Neuronal stem cell (in vitro differentiated cells): ENCODE results near the gene REXO1.
"Not testable (repeated sequence)": the region's sequence is repeated elsewhere in the genome, so short reads cannot be mapped to it uniquely, and the experiment has no call there.

Experiments used
- DNase-seq: peaks from one replicate; pipeline ENCODE4 v3.0.0-alpha.2; 2013; ENCODE audit warnings: low spot score
- H2AFZ ChIP-seq: one replicate; pipeline ENCODE4 v1.6.1; 2013; ENCODE audit warnings: mild to moderate bottlenecking, low read length, inconsistent platforms
- H2AK5ac ChIP-seq: 2 replicates; pipeline ENCODE4 v1.6.1; 2013; ENCODE audit warnings: low read depth, mild to moderate bottlenecking, inconsistent platforms, low read length, moderate library complexity, mixed read lengths
- H2BK120ac ChIP-seq: 2 replicates; pipeline ENCODE4 v1.6.1; 2013; ENCODE audit warnings: low read depth, mild to moderate bottlenecking, inconsistent platforms, low read length, moderate library complexity, mixed read lengths
- H2BK12ac ChIP-seq: one replicate; pipeline ENCODE4 v1.6.1; 2013; ENCODE audit warnings: low read length, inconsistent platforms
- H2BK15ac ChIP-seq: 2 replicates; pipeline ENCODE4 v1.6.1; 2013; ENCODE audit warnings: mild to moderate bottlenecking, low read length, inconsistent platforms, mixed read lengths
- H2BK5ac ChIP-seq: one replicate; pipeline ENCODE4 v1.6.1; 2013; ENCODE audit warnings: inconsistent platforms, mild to moderate bottlenecking, low read length, moderate library complexity
- H3K14ac ChIP-seq: one replicate; pipeline ENCODE4 v1.6.1; 2013; ENCODE audit warnings: low read length, inconsistent platforms
- H3K18ac ChIP-seq: 2 replicates; pipeline ENCODE4 v1.6.1; 2013; ENCODE audit warnings: low read length, inconsistent platforms
- H3K23ac ChIP-seq: 2 replicates; pipeline ENCODE4 v1.6.1; 2013; ENCODE audit warnings: low read depth, mild to moderate bottlenecking, mixed read lengths, low read length, inconsistent platforms; ENCODE audit not compliant: poor library complexity
- H3K27ac ChIP-seq: replicated peaks from 3 replicates; pipeline ENCODE4 v1.5.1; 2013; ENCODE audit warnings: low read length, inconsistent platforms
- H3K27me3 ChIP-seq, 3 experiments: 2 replicates each; pipeline ENCODE4 v1.6.1; 2013; ENCODE audit warnings: low read length in 3 of 3, mild to moderate bottlenecking in 2 of 3, inconsistent platforms in 1 of 3, low read depth in 1 of 3, mixed read lengths in 1 of 3, moderate library complexity in 1 of 3; ENCODE audit not compliant: control insufficient read depth in 3 of 3, insufficient read depth in 3 of 3
- H3K36me3 ChIP-seq, 2 donors: replicated peaks in 1 of 2; 2 replicates each; pipeline ENCODE4 v1.6.1; 2013; ENCODE audit warnings: low read length in 2 of 2; ENCODE audit not compliant: control insufficient read depth in 2 of 2, insufficient read depth in 2 of 2
- H3K4ac ChIP-seq: 2 replicates; pipeline ENCODE4 v1.6.1; 2013; ENCODE audit warnings: inconsistent platforms, mild to moderate bottlenecking, low read length, moderate library complexity
- H3K4me1 ChIP-seq, 2 donors: 1 replicate in 1 of 2; 2 replicates in 1 of 2; pipeline ENCODE4 v1.6.1; 2013; ENCODE audit warnings: low read length in 2 of 2, low read depth in 1 of 2; ENCODE audit not compliant: control insufficient read depth in 2 of 2, insufficient read depth in 1 of 2
- H3K4me2 ChIP-seq: one replicate; pipeline ENCODE4 v1.6.1; 2013; ENCODE audit warnings: mild to moderate bottlenecking, low read length, inconsistent platforms; ENCODE audit not compliant: insufficient read depth, poor library complexity, severe bottlenecking
- H3K4me3 ChIP-seq, 2 donors: 2 replicates each; pipeline ENCODE4 v1.5.1; 2013; ENCODE audit warnings: low read length in 2 of 2, mild to moderate bottlenecking in 2 of 2, inconsistent platforms in 1 of 2, moderate library complexity in 1 of 2
- H3K79me1 ChIP-seq: one replicate; pipeline ENCODE4 v1.6.1; 2013; ENCODE audit warnings: low read depth, mild to moderate bottlenecking, inconsistent platforms, low read length, moderate library complexity
- H3K9ac ChIP-seq: one replicate; pipeline ENCODE4 v1.6.1; 2013; ENCODE audit warnings: mild to moderate bottlenecking, low read depth, low read length, inconsistent platforms; ENCODE audit not compliant: poor library complexity
- H3K9me3 ChIP-seq, 2 donors: replicated peaks in 1 of 2; 2 replicates each; pipeline versions ENCODE3 to v1.6.1; 2013; ENCODE audit warnings: low read length in 2 of 2, mild to moderate bottlenecking in 2 of 2, inconsistent platforms in 1 of 2, low read depth in 1 of 2, mixed read lengths in 1 of 2, moderate library complexity in 1 of 2; ENCODE audit not compliant: control insufficient read depth in 2 of 2, insufficient read depth in 1 of 2
- H4K8ac ChIP-seq: one replicate; pipeline ENCODE4 v1.6.1; 2013; ENCODE audit warnings: low read depth, mild to moderate bottlenecking, inconsistent platforms, low read length, moderate library complexity
- H4K91ac ChIP-seq: one replicate; pipeline ENCODE4 v1.6.1; 2013; ENCODE audit warnings: low read length, low read depth, mild to moderate bottlenecking, inconsistent platforms; ENCODE audit not compliant: poor library complexity
- WGBS, 2 donors: extraction: QIAGEN DNeasy Blood & Tissue Kit; methylation state at CpG; one replicate each; pipeline ENCODE4 v1.1.7; 2013; ENCODE audit warnings: missing lambda C conversion rate in 2 of 2, mixed read lengths in 1 of 2; ENCODE audit not compliant: insufficient read length in 2 of 2, insufficient replicate concordance in 1 of 2; ENCODE audit errors: extremely low coverage in 2 of 2; 5-methylcytosine and 5-hydroxymethylcytosine counted together

Gene REXO1

DNA sequence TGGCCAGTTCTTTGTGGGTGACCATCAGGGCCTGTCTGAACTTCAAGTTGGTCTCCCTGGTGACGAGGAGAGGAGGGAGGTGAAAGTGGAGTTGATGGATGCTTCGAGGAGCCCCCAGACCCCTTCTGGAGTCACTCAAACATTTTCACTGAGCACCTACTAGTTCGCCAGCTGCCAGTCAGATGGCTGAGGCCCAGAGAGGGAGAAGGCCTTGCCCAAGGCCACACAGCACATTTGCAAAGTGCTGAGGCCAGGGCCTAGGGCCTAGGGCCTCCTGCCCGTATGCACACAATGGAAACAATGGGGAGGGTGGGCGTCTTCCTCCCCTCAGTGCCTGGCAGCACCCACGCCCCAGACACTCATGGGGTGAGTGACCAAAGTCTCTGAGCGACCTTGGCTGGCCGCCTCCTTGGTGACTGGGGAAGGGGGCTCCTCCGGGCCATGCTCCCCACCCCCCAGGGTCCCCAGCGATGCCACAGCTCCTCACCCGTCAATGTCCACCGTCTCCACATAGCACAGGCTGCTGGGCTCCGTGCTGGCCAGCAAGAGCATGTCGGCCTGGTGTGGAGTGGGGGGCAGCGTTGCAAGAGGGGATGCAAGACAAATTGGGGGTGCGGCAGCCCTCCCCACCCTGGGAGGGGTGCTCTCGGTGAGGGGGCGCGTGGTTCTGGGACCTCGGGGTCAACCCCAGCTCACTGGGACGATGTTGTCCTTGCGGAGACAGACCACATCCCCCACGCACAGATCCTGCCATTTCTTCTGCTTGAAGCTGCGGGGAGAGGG, 42.7 kb downstream of the REXO1 start:
- H3K4ac ChIP-seq: no peak overlapping the region
- peak overlapping the region; percentile 4 for H3K14ac ChIP-seq
- WGBS, 2 donors: no CpG with 5 or more reads among the region's 24 CpGs
- no peaks in the 10 kb centered on the region for H3K36me3 ChIP-seq
- peaks cover 2% of the 10 kb centered on the region for H3K79me1 ChIP-seq
- no peak overlapping the region for H4K91ac ChIP-seq
- peaks cover 0 to 3% of the 10 kb centered on the region in 2 donors for H3K4me1 ChIP-seq
- no peak overlapping the region for H3K4me2 ChIP-seq
- peak overlapping the region; percentile 50 for H3K9ac ChIP-seq
- H2BK120ac ChIP-seq: no peak overlapping the region
- H2BK15ac ChIP-seq: peak overlapping the region; percentile 92
- no peak for DNase-seq
- peaks cover 0 to 1% (median 0%) of the 10 kb centered on the region in 3 experiments for H3K27me3 ChIP-seq
- no peak overlapping the region for H3K27ac ChIP-seq
- H3K23ac ChIP-seq: peak overlapping the region; percentile 73
- no peak overlapping the region for H2BK12ac ChIP-seq
- H3K9me3 ChIP-seq: no peaks in the 10 kb centered on the region
- no peak overlapping the region for H4K8ac ChIP-seq
- H2AK5ac ChIP-seq: peak overlapping the region; percentile 84
- no peak overlapping the region for H2AFZ ChIP-seq
- H3K18ac ChIP-seq: peak overlapping the region; percentile 85
- H2BK5ac ChIP-seq: no peak overlapping the region
- H3K4me3 ChIP-seq: no peak overlapping the region

DNA sequence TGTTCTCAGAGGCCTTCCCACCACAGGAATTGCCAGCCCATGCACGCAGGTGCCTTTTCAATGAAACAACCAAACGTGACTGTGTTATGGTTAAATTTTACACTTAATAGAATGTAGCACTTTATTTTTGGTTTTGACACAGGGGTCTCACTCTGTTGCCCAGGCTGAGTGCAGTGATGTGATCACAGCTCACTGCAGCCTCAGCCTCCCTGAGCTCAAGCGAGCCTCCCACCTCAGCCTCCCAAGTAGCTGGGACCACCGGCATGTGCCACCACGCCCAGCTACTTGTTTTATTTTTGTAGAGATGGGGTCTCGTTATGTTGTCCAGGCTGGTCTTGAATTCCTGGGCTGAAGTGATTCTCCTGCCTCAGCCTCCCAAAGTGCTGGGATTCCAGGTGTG, 43.4 kb downstream of the REXO1 start:
- no peaks in the 10 kb centered on the region for H3K27me3 ChIP-seq

DNA sequence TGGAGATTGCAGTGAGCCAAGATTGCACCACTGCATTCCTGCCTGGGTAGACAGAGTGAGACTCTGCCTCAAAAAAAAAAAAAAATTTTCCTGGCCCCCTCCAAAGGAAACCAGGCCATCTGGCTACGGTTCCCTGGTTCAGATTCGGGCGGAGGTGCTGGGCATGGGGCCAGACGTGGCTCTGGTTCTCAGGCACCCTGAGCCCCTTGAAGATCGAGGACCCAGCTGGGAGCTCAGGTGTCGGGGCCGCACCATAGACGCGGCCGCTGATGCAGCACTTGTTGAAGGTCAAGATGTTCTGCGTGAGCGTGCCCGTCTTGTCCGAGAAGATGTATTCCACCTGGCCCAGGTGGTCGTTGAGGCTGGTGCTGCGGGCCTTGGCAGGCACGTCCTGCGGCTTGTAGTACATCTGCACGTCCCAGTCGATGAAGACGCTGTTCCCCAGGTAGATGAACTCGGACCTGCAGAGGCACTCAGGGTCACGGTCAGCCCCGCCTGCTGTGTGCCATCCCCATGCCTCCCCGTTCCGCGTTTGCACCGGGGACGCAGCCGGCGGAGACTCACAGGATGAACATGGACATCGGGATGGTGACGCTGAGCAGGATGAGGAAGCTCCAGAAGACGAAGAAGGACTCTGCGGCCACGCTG, 48.5 kb downstream of the REXO1 start:
- Histone ChIP-seq H2BK12ac (peak overlapping the region; percentile 41), H3K79me1 (peaks cover 4% of the 10 kb centered on the region), H3K18ac (peak overlapping the region; percentile 5), H2BK120ac (no peak overlapping the region), H3K23ac (peak overlapping the region; percentile 93), H2AFZ (no peak overlapping the region), H3K4ac (no peak overlapping the region), H3K27me3 (no peaks in the 10 kb centered on the region), H3K4me1 (peaks cover 0 to 2% of the 10 kb centered on the region in 2 donors), H3K4me3 (no peak overlapping the region), H2BK15ac (no peak overlapping the region), H4K91ac (no peak overlapping the region), H4K8ac (peak overlapping the region; percentile 43), H3K4me2 (no peak overlapping the region), H3K36me3 (no peaks in the 10 kb centered on the region), H3K9ac (no peak overlapping the region), H2BK5ac (peak overlapping the region; percentile 22), H2AK5ac (no peak overlapping the region), H3K14ac (peak overlapping the region; percentile 31), H3K9me3 (no peaks in the 10 kb centered on the region), H3K27ac (no peak overlapping the region)
- no CpG with 5 or more reads among the region's 36 CpGs for WGBS, 2 donors
- no peak for DNase-seq

More for the DNA sequence above, 43.4 kb downstream of the REXO1 start:
- no peak overlapping the region for H3K4ac ChIP-seq
- no peak overlapping the region for H3K27ac ChIP-seq
- no peak for DNase-seq
- no peak overlapping the region for H2BK120ac ChIP-seq
- no peak overlapping the region for H2BK12ac ChIP-seq
- no peak overlapping the region for H3K4me3 ChIP-seq
- no peak overlapping the region for H3K14ac ChIP-seq
- H3K9ac ChIP-seq: no peak overlapping the region
- H3K79me1 ChIP-seq: peaks cover 3% of the 10 kb centered on the region
- H4K91ac ChIP-seq: no peak overlapping the region
- H2AK5ac ChIP-seq: no peak overlapping the region
- H2BK15ac ChIP-seq: no peak overlapping the region
- no peak overlapping the region for H3K23ac ChIP-seq
- H3K4me2 ChIP-seq: no peak overlapping the region
- no peaks in the 10 kb centered on the region for H3K36me3 ChIP-seq
- H3K9me3 ChIP-seq: no peaks in the 10 kb centered on the region
- H3K4me1 ChIP-seq: peaks cover 0 to 3% of the 10 kb centered on the region in 2 donors
- H3K18ac ChIP-seq: no peak overlapping the region
- no peak overlapping the region for H2AFZ ChIP-seq
- H2BK5ac ChIP-seq: no peak overlapping the region
- H4K8ac ChIP-seq: no peak overlapping the region
- no CpG with 5 or more reads among the region's 6 CpGs for whole genome bisulfite sequencing, 2 donors

DNA sequence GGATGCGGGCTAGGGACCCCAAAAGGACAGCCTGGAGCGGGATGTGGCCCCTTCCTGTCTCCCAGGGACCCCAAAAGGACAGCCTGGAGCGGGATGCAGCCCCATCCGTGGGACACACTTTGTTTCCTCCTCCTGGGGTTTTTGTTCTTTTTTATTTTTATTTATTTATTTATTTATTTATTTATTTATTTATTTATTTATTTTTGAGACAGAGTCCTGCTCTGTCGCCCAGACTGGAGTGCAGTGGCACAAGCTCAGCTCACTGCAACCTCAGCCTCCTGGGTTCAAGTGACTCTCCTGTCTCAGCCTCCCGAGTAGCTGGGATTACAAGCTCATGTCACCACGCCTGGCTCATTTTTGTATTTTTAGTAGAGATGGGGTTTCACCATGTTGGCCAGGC, 51.0 kb downstream of the REXO1 start:
- H2BK12ac ChIP-seq, H3K4me1 ChIP-seq, H2BK5ac ChIP-seq, DNase-seq, H3K9ac ChIP-seq, H3K4ac ChIP-seq, H3K27me3 ChIP-seq, H4K91ac ChIP-seq, H2AK5ac ChIP-seq, H2AFZ ChIP-seq, H3K36me3 ChIP-seq, H3K9me3 ChIP-seq, H3K4me3 ChIP-seq, H3K23ac ChIP-seq, H2BK15ac ChIP-seq, H3K14ac ChIP-seq, H3K79me1 ChIP-seq, H2BK120ac ChIP-seq, H4K8ac ChIP-seq, H3K4me2 ChIP-seq, H3K27ac ChIP-seq, H3K18ac ChIP-seq: not testable (repeated sequence)
- no CpG with 5 or more reads among the region's 7 CpGs for WGBS, 2 donors
